GM23338 (cell line): ENCODE results near the gene TMEM234. TPM values are rescaled to one million over a fixed set of nuclear protein-coding genes. Genes with fewer than 3 reads are reported as not detected.

Experiments
- ATAC-seq: fragments of 200-7000 bp; cut with Tn5 transposase; 3 replicates; pipeline ENCODE4 v1.9.1; 2020
- DNase-seq: peaks from one replicate; pipeline ENCODE4 v3.0.0-alpha.2; 2015; ENCODE audit warnings: low spot score
- H2AFZ ChIP-seq: fragments of 200-600 bp; sonication (generic); 2 replicates; pipeline ENCODE4 v1.8.0; 2016; ENCODE audit warnings: antibody characterized with exemption, mild to moderate bottlenecking, moderate library complexity
- H3F3A ChIP-seq: fragments of 200-600 bp; sonication (generic); replicated peaks from 2 replicates; pipeline ENCODE4 v1.8.0; 2017; ENCODE audit warnings: antibody characterized with exemption, mixed run types, low read depth
- H3K27ac ChIP-seq: fragments of 200-600 bp; sonication (generic); 2 replicates; pipeline ENCODE4 v1.6.1; 2016; ENCODE audit warnings: low read depth
- H3K27me3 ChIP-seq: fragments of 200-600 bp; sonication (generic); 2 replicates; pipeline ENCODE4 v1.8.0; 2016; ENCODE audit warnings: mild to moderate bottlenecking, mixed run types, moderate library complexity; ENCODE audit not compliant: insufficient read depth
- H3K36me3 ChIP-seq: fragments of 200-600 bp; sonication (generic); 2 replicates; pipeline ENCODE4 v1.8.0; 2016; ENCODE audit warnings: mild to moderate bottlenecking; ENCODE audit not compliant: insufficient read depth
- H3K4me1 ChIP-seq: fragments of 200-600 bp; sonication (generic); 2 replicates; pipeline ENCODE4 v1.8.0; 2016; ENCODE audit warnings: mild to moderate bottlenecking, moderate library complexity; ENCODE audit not compliant: insufficient read depth
- H3K4me2 ChIP-seq: fragments of 200-600 bp; sonication (generic); 2 replicates; pipeline ENCODE4 v1.7.1; 2017; ENCODE audit warnings: mixed run types
- H3K4me3 ChIP-seq: fragments of 200-600 bp; sonication (generic); 2 replicates; pipeline ENCODE4 v1.6.1; 2016; ENCODE audit warnings: mixed run types
- H3K79me2 ChIP-seq: fragments of 200-600 bp; sonication (generic); replicated peaks from 2 replicates; pipeline ENCODE4 v1.8.0; 2017; ENCODE audit warnings: mild to moderate bottlenecking; ENCODE audit not compliant: insufficient read depth
- H3K9me2 ChIP-seq: fragments of 200-600 bp; sonication (generic); 2 replicates; pipeline ENCODE4 v1.8.0; 2017; ENCODE audit not compliant: insufficient read depth
- H4K20me1 ChIP-seq: fragments of 200-600 bp; sonication (generic); replicated peaks from 2 replicates; pipeline ENCODE4 v1.8.0; 2017; ENCODE audit warnings: mild to moderate bottlenecking; ENCODE audit not compliant: insufficient read depth
- H3K27ac Mint-ChIP-seq: 2 replicates; pipeline ENCODE4 v1.8.0; 2020; ENCODE audit warnings: inconsistent platforms, mild to moderate bottlenecking, moderate library complexity, mixed read lengths
- H3K27me3 Mint-ChIP-seq: 3 replicates; pipeline ENCODE4 v1.8.0; 2022; ENCODE audit warnings: low read depth, mild to moderate bottlenecking, moderate library complexity, mixed read lengths, inconsistent platforms; ENCODE audit not compliant: insufficient read depth, poor library complexity
- H3K36me3 Mint-ChIP-seq: 3 replicates; pipeline ENCODE4 v1.8.0; 2021; ENCODE audit warnings: low read depth, mild to moderate bottlenecking, inconsistent platforms, moderate library complexity, mixed read lengths
- H3K4me1 Mint-ChIP-seq: 3 replicates; pipeline ENCODE4 v1.8.0; 2020; ENCODE audit warnings: mild to moderate bottlenecking, inconsistent platforms, mixed read lengths
- H3K4me3 Mint-ChIP-seq: 3 replicates; pipeline ENCODE4 v1.8.0; 2021; ENCODE audit warnings: moderate library complexity, mild to moderate bottlenecking, inconsistent platforms, mixed read lengths
- H3K9me3 Mint-ChIP-seq: 3 replicates; pipeline ENCODE4 v1.8.0; 2020; ENCODE audit warnings: moderate library complexity, mild to moderate bottlenecking, inconsistent platforms, mixed read lengths
- CREB1 ChIP-seq: fragments of 250-450 bp; sonication (Bioruptor Pico); IDR thresholded peaks from 2 replicates; pipeline ENCODE4 v1.5.0; 2020; ENCODE audit warnings: low read depth, mild to moderate bottlenecking, moderate library complexity
- POLR2AphosphoS5 ChIP-seq: IDR thresholded peaks from 2 replicates; pipeline ENCODE4 v1.6.1; 2016; ENCODE audit warnings: antibody characterized with exemption, low read depth
- ZNF331 ChIP-seq: fragments of 250-450 bp; sonication (Bioruptor Pico); IDR thresholded peaks from 2 replicates; pipeline ENCODE4 v1.5.0; 2020; ENCODE audit warnings: low read depth, mild to moderate bottlenecking, moderate library complexity
- polyA plus RNA-seq: library from polyadenylated mRNA; unstranded; fragments of >200 nt; fragmentation: Nextera tagmentation; extraction: Ambion mirVana; gene quantifications from 2 replicates; pipeline ENCODE4 v1.2.1, GENCODE V29; 2016
- total RNA-seq: library from RNA; depleted of rRNA; stranded (reverse); fragments of >200 nt; shearing (Covaris generic); gene quantifications from 2 replicates; pipeline ENCODE4 v1.2.3, GENCODE V29; 2014
- TF ChIP-seq, protein P1 (sequence below), 2 experiments: fragments of 200-600 bp in 1 of 2; sonication (generic) in 1 of 2; conservative IDR thresholded peaks; 2 replicates each; pipeline versions ENCODE4 v1.5.1 to v1.6.1; 2016 to 2017; ENCODE audit warnings: antibody characterized with exemption in 2 of 2, low read depth in 2 of 2, mild to moderate bottlenecking in 2 of 2, moderate library complexity in 1 of 2
- TF ChIP-seq, protein P2 (sequence below): IDR thresholded peaks from 2 replicates; pipeline ENCODE4 v1.6.1; 2016; ENCODE audit warnings: antibody characterized with exemption

The TMEM234 gene
- total and polyA plus RNA-seq, 2 experiments from 2014 or later: 4.7 to 8.2 TPM

GRCh38 chr1:32208469-32208868 is 13.7 kb downstream of the TMEM234 start:
- H3K27me3 Mint-ChIP-seq: peaks cover 34% of the 10 kb centered on the region
- ATAC-seq (no peak), DNase-seq (no peak)
- no peak overlapping the region for H3K4me3 Mint-ChIP-seq
- no peak for TF ChIP-seq ZNF331
- H3F3A ChIP-seq: peaks cover 5% of the 10 kb centered on the region; the same call in 1 of the 2 replicates
- H3K36me3 Mint-ChIP-seq: peaks cover 14% of the 10 kb centered on the region; the same call in 2 of the 3 replicates
- H3K4me2 ChIP-seq: no peak overlapping the region
- no peaks in the 10 kb centered on the region for H3K36me3 ChIP-seq
- no peak overlapping the region for H3K27ac Mint-ChIP-seq
- H3K27me3 ChIP-seq: peaks cover 15% of the 10 kb centered on the region; the same call in 1 of the 2 replicates
- H3K4me1 Mint-ChIP-seq: peaks cover 6% of the 10 kb centered on the region
- no peaks in the 10 kb centered on the region for H3K9me3 Mint-ChIP-seq
- no peaks in the 10 kb centered on the region for H4K20me1 ChIP-seq
- no peak overlapping the region for H2AFZ ChIP-seq
- 0 out of 2 replicates have a peak, but pooled peaks cover 4% of the 10 kb centered on the region for H3K4me1 ChIP-seq
- no peak overlapping the region for H3K4me3 ChIP-seq
- H3K27ac ChIP-seq: no peak overlapping the region
- H3K9me2 ChIP-seq: no peaks in the 10 kb centered on the region
- no peaks in the 10 kb centered on the region for H3K79me2 ChIP-seq

DNA sequence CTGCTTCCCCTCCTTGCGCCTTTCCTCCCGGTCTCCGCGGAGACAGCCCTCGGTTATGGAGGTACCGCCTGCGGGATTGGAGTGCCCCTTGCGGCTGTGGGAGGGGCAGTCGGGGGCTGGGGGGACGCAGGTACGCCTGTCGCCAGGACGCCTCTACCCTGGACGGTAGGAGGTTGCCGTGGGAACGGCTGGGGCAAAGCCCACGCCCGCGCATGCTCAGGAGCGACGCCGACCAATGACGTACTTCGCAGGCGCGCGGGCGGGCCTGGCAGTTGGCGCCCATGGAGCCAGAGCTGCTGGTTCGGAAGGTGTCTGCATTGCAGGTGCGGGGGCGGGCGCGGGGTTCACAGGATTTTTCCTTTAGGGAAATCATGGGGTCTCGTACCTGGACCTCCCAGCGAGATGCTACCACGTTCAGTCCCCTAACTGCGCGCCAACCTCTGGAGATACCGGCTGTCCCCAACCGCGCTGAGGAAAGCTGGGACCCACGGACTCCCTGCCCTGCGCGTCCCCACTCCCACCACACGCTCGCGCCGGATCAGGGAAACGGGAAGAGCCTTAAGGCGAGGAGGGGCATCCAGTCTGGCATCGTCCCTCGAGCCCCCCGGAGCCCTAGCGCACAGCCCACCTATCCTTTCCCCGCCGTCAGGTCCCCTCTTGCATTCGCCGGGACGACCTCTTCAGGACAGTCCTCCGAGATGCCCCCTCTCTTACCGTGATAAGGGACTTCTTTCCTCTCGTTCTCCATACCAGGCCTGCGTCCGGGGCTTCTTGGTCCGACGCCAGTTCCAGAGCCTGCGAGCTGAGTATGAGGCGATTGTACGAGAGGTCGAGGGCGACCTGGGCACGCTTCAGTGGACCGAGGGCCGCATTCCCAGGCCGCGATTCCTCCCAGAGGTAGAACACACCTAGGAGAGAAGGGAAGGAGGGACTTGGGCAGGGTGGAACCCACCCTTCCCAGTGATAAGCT is 16.5 kb downstream of the TMEM234 start, which contains the start of gene IQCC:
Gene IQCC (plus strand): TSS at position 271 of the 970 bp plus-strand sequence. CDS start 11 bp downstream, at position 282.
- H3K4me3 ChIP-seq: peak within 1 kb of the TSS; percentile 89
- Mint-ChIP-seq H3K27ac (peak within 1 kb of the TSS; percentile 84), H3K36me3 (peaks cover 14% of the 10 kb centered on the region; the same call in 2 of the 3 replicates), H3K4me1 (peaks cover 17% of the 10 kb centered on the region), H3K27me3 (peaks cover 42% of the 10 kb centered on the region), H3K9me3 (peaks cover 2% of the 10 kb centered on the region; the same call in 1 of the 3 replicates), H3K4me3 (peak within 1 kb of the TSS; percentile 96)
- H3K27ac ChIP-seq: no peak within 1 kb of the TSS
- peak; percentile 74 for ATAC-seq
- H3K79me2 ChIP-seq: no peaks in the 10 kb centered on the region
- no peaks in the 10 kb centered on the region for H4K20me1 ChIP-seq
- H3K9me2 ChIP-seq: no peaks in the 10 kb centered on the region
- peak within 1 kb of the TSS; percentile 99 for H3K4me2 ChIP-seq
- H3K36me3 ChIP-seq: no peaks in the 10 kb centered on the region
- H3K27me3 ChIP-seq: peaks cover 28% of the 10 kb centered on the region
- peak within 1 kb of the TSS; percentile 99 for H2AFZ ChIP-seq
- peaks cover 15% of the 10 kb centered on the region; the same call in 1 of the 2 replicates for H3K4me1 ChIP-seq
- peak; percentile 97 for DNase-seq
- H3F3A ChIP-seq: peaks cover 17% of the 10 kb centered on the region; the same call in 1 of the 2 replicates
- TF ChIP-seq, protein P1, sequence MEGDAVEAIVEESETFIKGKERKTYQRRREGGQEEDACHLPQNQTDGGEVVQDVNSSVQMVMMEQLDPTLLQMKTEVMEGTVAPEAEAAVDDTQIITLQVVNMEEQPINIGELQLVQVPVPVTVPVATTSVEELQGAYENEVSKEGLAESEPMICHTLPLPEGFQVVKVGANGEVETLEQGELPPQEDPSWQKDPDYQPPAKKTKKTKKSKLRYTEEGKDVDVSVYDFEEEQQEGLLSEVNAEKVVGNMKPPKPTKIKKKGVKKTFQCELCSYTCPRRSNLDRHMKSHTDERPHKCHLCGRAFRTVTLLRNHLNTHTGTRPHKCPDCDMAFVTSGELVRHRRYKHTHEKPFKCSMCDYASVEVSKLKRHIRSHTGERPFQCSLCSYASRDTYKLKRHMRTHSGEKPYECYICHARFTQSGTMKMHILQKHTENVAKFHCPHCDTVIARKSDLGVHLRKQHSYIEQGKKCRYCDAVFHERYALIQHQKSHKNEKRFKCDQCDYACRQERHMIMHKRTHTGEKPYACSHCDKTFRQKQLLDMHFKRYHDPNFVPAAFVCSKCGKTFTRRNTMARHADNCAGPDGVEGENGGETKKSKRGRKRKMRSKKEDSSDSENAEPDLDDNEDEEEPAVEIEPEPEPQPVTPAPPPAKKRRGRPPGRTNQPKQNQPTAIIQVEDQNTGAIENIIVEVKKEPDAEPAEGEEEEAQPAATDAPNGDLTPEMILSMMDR (conservative IDR thresholded peaks at IDR 0.05; ENCODE audit: low read depth in 2 of 2): peak; percentile 39 to 61
- TF ChIP-seq POLR2AphosphoS5 (peak; percentile 89), CREB1 (CRISPR knock-in tag) (peak; percentile 95)
- TF ChIP-seq, protein P2, sequence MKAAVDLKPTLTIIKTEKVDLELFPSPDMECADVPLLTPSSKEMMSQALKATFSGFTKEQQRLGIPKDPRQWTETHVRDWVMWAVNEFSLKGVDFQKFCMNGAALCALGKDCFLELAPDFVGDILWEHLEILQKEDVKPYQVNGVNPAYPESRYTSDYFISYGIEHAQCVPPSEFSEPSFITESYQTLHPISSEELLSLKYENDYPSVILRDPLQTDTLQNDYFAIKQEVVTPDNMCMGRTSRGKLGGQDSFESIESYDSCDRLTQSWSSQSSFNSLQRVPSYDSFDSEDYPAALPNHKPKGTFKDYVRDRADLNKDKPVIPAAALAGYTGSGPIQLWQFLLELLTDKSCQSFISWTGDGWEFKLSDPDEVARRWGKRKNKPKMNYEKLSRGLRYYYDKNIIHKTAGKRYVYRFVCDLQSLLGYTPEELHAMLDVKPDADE: no peak
